Neural progenitor cell (in vitro differentiated cells): Measurements from ENCODE around the gene PRKCH. TPM values are rescaled to one million over a fixed set of nuclear protein-coding genes. Genes with fewer than 3 reads are reported as not detected.

Experiments
- DNase-seq: peaks from one replicate; pipeline ENCODE4 v3.0.0-alpha.2; 2016; ENCODE audit warnings: low spot score
- H2AFZ ChIP-seq: fragments of 200-600 bp; sonication (generic); replicated peaks from 2 replicates; pipeline ENCODE4 v1.6.1; 2016; ENCODE audit warnings: antibody characterized with exemption
- H3F3A ChIP-seq: fragments of 200-600 bp; sonication (generic); 2 replicates; pipeline ENCODE4 v1.6.1; 2016; ENCODE audit warnings: antibody characterized with exemption, low read depth
- H3K27ac ChIP-seq: fragments of 200-600 bp; sonication (generic); 2 replicates; pipeline ENCODE4 v1.5.1; 2016; ENCODE audit warnings: mild to moderate bottlenecking
- H3K27me3 ChIP-seq: fragments of 200-600 bp; sonication (generic); 2 replicates; pipeline ENCODE4 v1.6.1; 2016; ENCODE audit warnings: mild to moderate bottlenecking, moderate library complexity
- H3K36me3 ChIP-seq: fragments of 200-600 bp; sonication (generic); 2 replicates; pipeline ENCODE4 v1.5.1; 2016
- H3K4me1 ChIP-seq: fragments of 200-600 bp; sonication (generic); 2 replicates; pipeline ENCODE4 v1.6.1; 2016; ENCODE audit warnings: mixed run types
- H3K4me2 ChIP-seq: fragments of 200-600 bp; sonication (generic); 2 replicates; pipeline ENCODE4 v1.6.1; 2016
- H3K4me3 ChIP-seq: fragments of 200-600 bp; sonication (generic); 2 replicates; pipeline ENCODE4 v1.5.1; 2016
- H3K79me2 ChIP-seq: fragments of 200-600 bp; sonication (generic); 2 replicates; pipeline ENCODE4 v1.6.1; 2016; ENCODE audit warnings: low read depth
- H3K9ac ChIP-seq: fragments of 200-600 bp; sonication (generic); 2 replicates; pipeline ENCODE4 v1.6.1; 2016
- H3K9me3 ChIP-seq: fragments of 200-600 bp; sonication (generic); 2 replicates; pipeline ENCODE4 v1.5.1; 2016; ENCODE audit warnings: low read depth
- H4K20me1 ChIP-seq: fragments of 200-600 bp; sonication (generic); 2 replicates; pipeline ENCODE4 v1.6.1; 2016; ENCODE audit warnings: low read depth
- H3K27ac Mint-ChIP-seq: 3 replicates; pipeline ENCODE4 v1.8.0; 2021; ENCODE audit warnings: mixed read lengths
- H3K27me3 Mint-ChIP-seq: 2 replicates; pipeline ENCODE4 v1.8.0; 2022; ENCODE audit warnings: low read depth, mild to moderate bottlenecking, inconsistent platforms, moderate library complexity, mixed read lengths; ENCODE audit not compliant: insufficient read depth
- H3K36me3 Mint-ChIP-seq: 3 replicates; pipeline ENCODE4 v1.8.0; 2021; ENCODE audit warnings: mixed read lengths
- H3K4me1 Mint-ChIP-seq: 3 replicates; pipeline ENCODE4 v1.8.0; 2021; ENCODE audit warnings: mixed read lengths
- H3K4me3 Mint-ChIP-seq: 3 replicates; pipeline ENCODE4 v1.8.0; 2021; ENCODE audit warnings: mild to moderate bottlenecking, moderate library complexity, mixed read lengths
- H3K9me3 Mint-ChIP-seq: 3 replicates; pipeline ENCODE4 v1.8.0; 2020; ENCODE audit warnings: mixed read lengths
- CTCF ChIP-seq: fragments of 200-600 bp; sonication (generic); IDR thresholded peaks from 2 replicates; pipeline ENCODE4 v1.5.1; 2017; ENCODE audit warnings: antibody characterized with exemption, mild to moderate bottlenecking
- EZH2 ChIP-seq: fragments of 200-600 bp; sonication (generic); IDR thresholded peaks from 2 replicates; pipeline ENCODE4 v1.6.1; 2017; ENCODE audit warnings: antibody characterized with exemption, mild to moderate bottlenecking, moderate library complexity
- EZH2phosphoT487 ChIP-seq: fragments of 200-600 bp; sonication (generic); IDR thresholded peaks from 2 replicates; pipeline ENCODE4 v1.6.1; 2017; ENCODE audit warnings: antibody characterized with exemption
- total RNA-seq: library from RNA; depleted of rRNA; stranded (reverse); fragments of >200 nt; gene quantifications from 2 replicates; pipeline ENCODE4 v1.2.3, GENCODE V29; 2015; ENCODE audit warnings: low replicate concordance

The PRKCH gene
- 0.22 and 1.3 TPM in 2 replicates for total RNA-seq

- H3K27ac ChIP-seq, result no peak within 1 kb of the TSS
- peak within 1 kb of the TSS; percentile 67 for H3K4me3 ChIP-seq
- H3K9ac ChIP-seq, result no peak within 1 kb of the TSS
- H3K4me2 ChIP-seq, result peak within 1 kb of the TSS; percentile 80
- DNase-seq, result peak; percentile 73
- Mint-ChIP-seq H3K27me3 (peaks cover 25% of the 10 kb centered on the region), H3K36me3 (no peaks in the 10 kb centered on the region), H3K9me3 (peaks cover 17% of the 10 kb centered on the region), H3K4me3 (peak within 1 kb of the TSS; percentile 81), H3K4me1 (peaks cover 10% of the 10 kb centered on the region), H3K27ac (no peak within 1 kb of the TSS)
- H3K4me1 ChIP-seq, result peaks cover 12% of the 10 kb centered on the region
- H3F3A ChIP-seq, result no peaks in the 10 kb centered on the region
- H3K27me3 ChIP-seq, result peaks cover 60% of the 10 kb centered on the region
- H3K79me2 ChIP-seq, result no peaks in the 10 kb centered on the region
- peak; percentile 63 for TF ChIP-seq EZH2phosphoT487
- peak; percentile 78 for TF ChIP-seq EZH2
- TF ChIP-seq CTCF, result peak; percentile 31
- no peaks in the 10 kb centered on the region for H4K20me1 ChIP-seq
- no peaks in the 10 kb centered on the region for H3K36me3 ChIP-seq
- H2AFZ ChIP-seq, result peak within 1 kb of the TSS; percentile 98
- peaks cover 4% of the 10 kb centered on the region for H3K9me3 ChIP-seq
Measured at GRCh38 chr14:61321385-61322010, at the start of gene PRKCH. Gene PRKCH, plus strand, starts transcription at chr14:61321579. Its CDS starts 523 bp downstream, at chr14:61322102.

- H3K36me3 ChIP-seq, result no peaks in the 10 kb centered on the region
- peaks cover 2% of the 10 kb centered on the region for H3K4me1 Mint-ChIP-seq
- peaks cover 7% of the 10 kb centered on the region for H3K9me3 Mint-ChIP-seq
- no peak for TF ChIP-seq EZH2phosphoT487
- no peak for TF ChIP-seq CTCF
- no peak for TF ChIP-seq EZH2
- H3K27me3 Mint-ChIP-seq, result peaks cover 30% of the 10 kb centered on the region
- H3K4me3 ChIP-seq, result no peak overlapping the region
- H3K4me2 ChIP-seq, result no peak overlapping the region
- H3K79me2 ChIP-seq, result no peaks in the 10 kb centered on the region
- no peak overlapping the region for H2AFZ ChIP-seq
- H3K27me3 ChIP-seq, result peaks cover 51% of the 10 kb centered on the region
- no peaks in the 10 kb centered on the region for H3K4me1 ChIP-seq
- H4K20me1 ChIP-seq, result no peaks in the 10 kb centered on the region
- H3F3A ChIP-seq, result no peaks in the 10 kb centered on the region
- DNase-seq, result no peak
- H3K4me3 Mint-ChIP-seq, result no peak overlapping the region
- H3K27ac ChIP-seq, result no peak overlapping the region
- H3K9me3 ChIP-seq, result no peaks in the 10 kb centered on the region
- no peak overlapping the region for H3K27ac Mint-ChIP-seq
- H3K36me3 Mint-ChIP-seq, result no peaks in the 10 kb centered on the region
- no peak overlapping the region for H3K9ac ChIP-seq
Measured at GRCh38 chr14:61277232-61277631, 44.1 kb upstream of the PRKCH start.

GRCh38 chr14:61277784-61278183, 43.6 kb upstream of the PRKCH start:
- H3K36me3 Mint-ChIP-seq, result no peaks in the 10 kb centered on the region
- Histone ChIP-seq H3K27ac (no peak overlapping the region), H3K4me3 (no peak overlapping the region), H3F3A (no peaks in the 10 kb centered on the region), H2AFZ (no peak overlapping the region), H3K36me3 (no peaks in the 10 kb centered on the region), H3K79me2 (no peaks in the 10 kb centered on the region), H3K9ac (no peak overlapping the region), H3K4me1 (no peaks in the 10 kb centered on the region), H3K27me3 (peaks cover 57% of the 10 kb centered on the region), H3K4me2 (no peak overlapping the region), H3K9me3 (no peaks in the 10 kb centered on the region), H4K20me1 (no peaks in the 10 kb centered on the region)
- H3K9me3 Mint-ChIP-seq, result peaks cover 7% of the 10 kb centered on the region
- peaks cover 2% of the 10 kb centered on the region for H3K4me1 Mint-ChIP-seq
- no peak for DNase-seq
- TF ChIP-seq EZH2phosphoT487, result no peak
- TF ChIP-seq EZH2, result no peak
- no peak for TF ChIP-seq CTCF
- no peak overlapping the region for H3K27ac Mint-ChIP-seq
- no peak overlapping the region for H3K4me3 Mint-ChIP-seq
- H3K27me3 Mint-ChIP-seq, result peaks cover 30% of the 10 kb centered on the region
